Nephron (organoid): ENCODE data around the gene NFASC.
A peak's percentile ranks its signal among the peaks of the same experiment; 100 is the strongest.

Source experiments
- H3K27ac Mint-ChIP-seq, 3 experiments: 2 replicates each; pipeline ENCODE4 v1.8.0; 2020; ENCODE audit warnings: mixed read lengths in 3 of 3, mild to moderate bottlenecking in 2 of 3, moderate library complexity in 1 of 3
- H3K27me3 Mint-ChIP-seq: 2 replicates; pipeline ENCODE4 v1.8.0; 2021; ENCODE audit warnings: low read depth, mild to moderate bottlenecking, moderate library complexity, mixed read lengths
- H3K36me3 Mint-ChIP-seq: 2 replicates; pipeline ENCODE4 v1.8.0; 2020; ENCODE audit warnings: low read depth, mixed read lengths
- H3K4me1 Mint-ChIP-seq: 2 replicates; pipeline ENCODE4 v1.8.0; 2020; ENCODE audit warnings: mixed read lengths
- H3K4me3 Mint-ChIP-seq, 3 experiments: 2 replicates each; pipeline ENCODE4 v1.8.0; 2020; ENCODE audit warnings: mild to moderate bottlenecking in 3 of 3, mixed read lengths in 3 of 3, moderate library complexity in 2 of 3
- H3K9me3 Mint-ChIP-seq: 2 replicates; pipeline ENCODE4 v1.8.0; 2020; ENCODE audit warnings: mixed read lengths
- TF ChIP-seq, protein P1 (sequence below), 3 experiments: fragments of 200-600 bp; sonication (generic); IDR thresholded peaks; one replicate each; pipeline ENCODE4 v1.5.0; 2021; ENCODE audit warnings: antibody characterized with exemption in 3 of 3; ENCODE audit not compliant: unreplicated experiment in 3 of 3

Gene NFASC

DNA sequence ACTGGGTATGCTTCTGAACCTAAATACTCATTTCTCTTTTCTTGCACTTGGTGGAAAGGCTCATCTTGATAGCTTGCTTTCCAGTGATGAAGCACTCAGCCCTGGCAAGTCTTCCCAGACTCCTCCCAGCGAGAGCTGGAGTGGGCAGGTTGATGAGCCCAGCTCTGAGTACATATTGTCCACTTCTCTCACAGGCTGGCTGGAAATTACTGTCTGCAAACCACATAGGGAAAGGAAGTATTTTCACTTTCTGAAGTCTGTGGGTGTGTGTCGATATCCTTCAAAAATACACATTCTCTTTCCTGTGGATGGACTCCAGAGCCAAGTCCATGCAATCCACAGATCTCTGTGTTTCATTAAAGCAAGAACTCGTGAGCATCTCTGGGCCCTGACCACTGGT, 133.7 kb downstream of the NFASC start:
- no peak overlapping the region for H3K27ac Mint-ChIP-seq
- TF ChIP-seq, protein P1, sequence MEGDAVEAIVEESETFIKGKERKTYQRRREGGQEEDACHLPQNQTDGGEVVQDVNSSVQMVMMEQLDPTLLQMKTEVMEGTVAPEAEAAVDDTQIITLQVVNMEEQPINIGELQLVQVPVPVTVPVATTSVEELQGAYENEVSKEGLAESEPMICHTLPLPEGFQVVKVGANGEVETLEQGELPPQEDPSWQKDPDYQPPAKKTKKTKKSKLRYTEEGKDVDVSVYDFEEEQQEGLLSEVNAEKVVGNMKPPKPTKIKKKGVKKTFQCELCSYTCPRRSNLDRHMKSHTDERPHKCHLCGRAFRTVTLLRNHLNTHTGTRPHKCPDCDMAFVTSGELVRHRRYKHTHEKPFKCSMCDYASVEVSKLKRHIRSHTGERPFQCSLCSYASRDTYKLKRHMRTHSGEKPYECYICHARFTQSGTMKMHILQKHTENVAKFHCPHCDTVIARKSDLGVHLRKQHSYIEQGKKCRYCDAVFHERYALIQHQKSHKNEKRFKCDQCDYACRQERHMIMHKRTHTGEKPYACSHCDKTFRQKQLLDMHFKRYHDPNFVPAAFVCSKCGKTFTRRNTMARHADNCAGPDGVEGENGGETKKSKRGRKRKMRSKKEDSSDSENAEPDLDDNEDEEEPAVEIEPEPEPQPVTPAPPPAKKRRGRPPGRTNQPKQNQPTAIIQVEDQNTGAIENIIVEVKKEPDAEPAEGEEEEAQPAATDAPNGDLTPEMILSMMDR (IDR thresholded peaks at IDR 0.05; ENCODE audit: unreplicated experiment in 3 of 3) = no peak
- no peak overlapping the region for H3K4me3 Mint-ChIP-seq
- H3K9me3 Mint-ChIP-seq = no peaks in the 10 kb centered on the region
- H3K27me3 Mint-ChIP-seq = peaks cover 12% of the 10 kb centered on the region
- H3K36me3 Mint-ChIP-seq = no peaks in the 10 kb centered on the region
- peaks cover 12% of the 10 kb centered on the region for H3K4me1 Mint-ChIP-seq

DNA sequence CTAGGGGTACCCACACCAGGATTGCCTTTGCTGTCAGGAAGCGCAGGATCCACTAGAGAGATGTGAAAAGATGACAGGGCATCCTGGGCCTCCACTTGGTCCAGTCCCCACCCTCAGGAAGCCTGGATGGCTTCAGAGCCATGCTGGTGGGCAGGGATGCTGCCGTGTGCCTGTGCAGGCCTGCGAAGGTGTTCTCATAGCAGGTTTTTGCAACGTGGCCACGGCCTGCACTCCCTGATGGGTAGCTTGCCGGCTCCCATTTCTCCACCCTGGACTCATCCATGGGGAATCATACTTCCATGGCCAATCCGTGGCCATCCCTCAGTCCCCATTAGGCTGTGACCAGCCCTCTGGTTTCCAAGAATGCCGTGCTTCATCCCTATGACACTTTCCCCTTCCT, 138.2 kb downstream of the NFASC start:
- H3K27ac Mint-ChIP-seq = no peak overlapping the region
- H3K27me3 Mint-ChIP-seq = peaks cover 14% of the 10 kb centered on the region
- no peaks in the 10 kb centered on the region for H3K9me3 Mint-ChIP-seq
- H3K36me3 Mint-ChIP-seq = no peaks in the 10 kb centered on the region
- no peak overlapping the region for H3K4me3 Mint-ChIP-seq
- H3K4me1 Mint-ChIP-seq = peaks cover 29% of the 10 kb centered on the region
- TF ChIP-seq, protein P1 (IDR thresholded peaks at IDR 0.05; ENCODE audit: unreplicated experiment in 3 of 3) = no peak

DNA sequence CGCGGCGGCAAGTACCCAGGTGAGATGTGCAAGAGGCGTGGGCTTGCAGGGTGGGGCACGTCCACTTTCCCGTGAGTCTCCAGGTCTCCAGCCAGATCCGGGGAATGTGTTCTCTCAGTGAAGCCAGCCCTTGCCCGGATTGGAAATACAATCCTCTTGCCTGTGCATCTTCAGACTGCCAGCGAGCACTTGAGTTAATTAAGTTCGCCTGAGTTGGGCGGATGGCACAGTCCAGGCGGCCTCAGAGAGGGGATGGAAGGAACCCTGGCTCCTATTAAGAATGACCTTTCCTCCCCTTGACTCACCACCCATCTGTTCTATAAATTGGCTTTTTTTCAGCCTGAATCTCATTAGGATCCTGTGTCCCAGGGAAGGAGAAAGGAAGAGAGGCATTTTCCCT, 139.0 kb downstream of the NFASC start:
- Mint-ChIP-seq H3K4me1 (peaks cover 33% of the 10 kb centered on the region), H3K27me3 (peaks cover 12% of the 10 kb centered on the region), H3K4me3 (no peak overlapping the region), H3K36me3 (no peaks in the 10 kb centered on the region), H3K9me3 (no peaks in the 10 kb centered on the region), H3K27ac (peak overlapping the region in 1 of 3 experiments; percentile 57)
- TF ChIP-seq, protein P1 (IDR thresholded peaks at IDR 0.05; ENCODE audit: unreplicated experiment in 3 of 3) = no peak

DNA sequence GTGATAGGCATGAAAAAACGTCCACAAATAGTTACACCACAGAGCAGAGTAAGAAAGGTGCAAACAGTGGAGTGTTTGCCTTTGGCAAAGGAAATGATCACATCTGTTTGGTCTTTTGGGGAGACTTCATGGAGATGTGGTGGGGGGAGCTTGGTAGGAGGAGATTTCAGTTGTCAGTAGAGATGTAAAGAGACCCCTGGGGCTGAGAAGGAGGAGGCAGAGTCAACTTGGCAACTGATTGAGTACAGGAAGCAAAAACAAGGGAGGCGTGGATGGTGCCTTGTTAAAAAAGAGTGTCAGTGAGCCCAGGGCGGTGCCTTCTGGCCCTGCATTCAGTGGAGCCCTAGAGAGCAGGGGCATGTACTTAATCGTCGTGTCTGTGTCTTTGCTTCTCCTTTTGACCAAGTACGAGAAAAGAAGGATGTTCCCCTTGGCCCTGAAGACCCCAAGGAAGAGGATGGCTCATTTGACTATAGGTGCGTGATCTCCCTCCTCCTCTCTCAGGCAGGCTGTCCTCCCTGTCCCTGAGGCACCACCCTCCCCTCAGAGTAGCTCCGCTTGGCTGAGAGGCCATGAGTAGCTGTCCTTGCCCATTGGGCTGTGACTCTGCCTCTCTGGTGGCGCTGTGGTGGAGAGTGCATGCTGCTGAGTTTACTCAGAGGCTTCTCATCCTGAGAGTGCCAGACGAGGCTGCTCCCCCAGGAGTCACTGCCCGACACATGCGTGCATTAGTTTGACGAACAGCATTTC, 141.9 kb downstream of the NFASC start:
- TF ChIP-seq, protein P1 (IDR thresholded peaks at IDR 0.05; ENCODE audit: unreplicated experiment in 3 of 3) = no peak
- Mint-ChIP-seq H3K4me1 (peaks cover 36% of the 10 kb centered on the region), H3K27ac (peak overlapping the region in 1 of 3 experiments; percentile 31), H3K36me3 (no peaks in the 10 kb centered on the region), H3K9me3 (no peaks in the 10 kb centered on the region), H3K4me3 (no peak overlapping the region), H3K27me3 (peaks cover 24% of the 10 kb centered on the region)

DNA sequence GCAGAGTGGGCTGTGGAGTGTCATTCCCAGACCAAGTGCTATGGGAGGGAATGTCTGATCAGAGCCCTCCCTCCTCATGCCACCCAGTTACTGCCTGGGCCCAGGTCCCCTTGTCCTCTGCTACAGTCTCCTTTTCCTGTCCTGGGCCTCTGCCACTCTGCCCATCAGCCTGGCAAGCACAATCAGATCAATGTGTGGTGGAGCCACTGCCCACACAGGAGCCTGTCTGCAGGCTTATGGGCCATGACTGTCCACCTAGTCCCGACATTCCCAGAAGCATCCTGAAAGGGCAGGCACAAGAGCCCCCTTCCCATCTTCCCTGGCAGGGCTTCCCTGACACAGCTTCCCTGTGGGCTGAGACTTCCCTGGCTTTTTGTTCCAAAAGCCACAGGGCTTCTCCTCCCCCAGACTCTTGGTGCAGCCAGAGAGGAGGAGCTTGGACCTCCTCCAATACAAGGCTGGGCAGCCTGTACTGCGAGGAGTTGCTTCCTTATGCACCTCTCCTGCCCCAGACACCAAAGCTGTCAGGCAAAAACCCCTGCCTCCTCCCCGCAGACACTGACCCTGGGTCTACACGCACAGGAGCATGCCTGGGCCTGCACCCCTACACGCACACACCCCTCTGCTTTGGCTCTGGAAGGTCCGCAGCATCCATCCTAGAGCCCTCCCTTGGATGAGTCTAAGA, 143.2 kb downstream of the NFASC start:
- no peaks in the 10 kb centered on the region for H3K36me3 Mint-ChIP-seq
- H3K27me3 Mint-ChIP-seq = peaks cover 24% of the 10 kb centered on the region
- H3K9me3 Mint-ChIP-seq = no peaks in the 10 kb centered on the region
- TF ChIP-seq, protein P1 (IDR thresholded peaks at IDR 0.05; ENCODE audit: unreplicated experiment in 3 of 3) = no peak
- peak overlapping the region in 1 of 3 experiments; percentile 26 for H3K4me3 Mint-ChIP-seq
- peaks cover 36% of the 10 kb centered on the region for H3K4me1 Mint-ChIP-seq
- peak overlapping the region; percentile 16 to 49 (median 38) for H3K27ac Mint-ChIP-seq
